Right lobe of liver (tissue), 6 donors: Measurements from ENCODE around the gene HSPB6. TPM values are rescaled to one million over a fixed set of nuclear protein-coding genes. Genes with fewer than 3 reads are reported as not detected.

Source experiments
- ATAC-seq, 4 donors: fragments of 200-7000 bp; cut with Tn5 transposase; one replicate each; pipeline ENCODE4 v1.9.1; 2020; ENCODE audit warnings: mild to moderate bottlenecking in 4 of 4, moderate library complexity in 4 of 4
- DNase-seq, 3 donors: peaks; one replicate each; pipeline ENCODE4 v3.0.0-alpha.2; 2020
- H3K27ac ChIP-seq, 3 donors: fragments of 200-600 bp; one replicate each; pipeline ENCODE4 v1.8.0; 2022
- H3K27me3 ChIP-seq, 2 donors: fragments of 200-600 bp; one replicate each; pipeline ENCODE4 v1.8.0; 2022
- H3K36me3 ChIP-seq, 4 donors: fragments of 200-600 bp; sonication (generic) in 1 of 4; one replicate each; pipeline versions ENCODE4 v1.5.1 to v1.8.0; 2017 to 2022; ENCODE audit warnings: control low read depth in 1 of 4
- H3K4me1 ChIP-seq, 4 donors: fragments of 200-600 bp; sonication (generic) in 1 of 4; one replicate each; pipeline versions ENCODE4 v1.5.1 to v1.8.0; 2017 to 2022; ENCODE audit warnings: control low read depth in 1 of 4
- H3K4me3 ChIP-seq, 3 donors: fragments of 200-600 bp; one replicate each; pipeline ENCODE4 v1.8.0; 2022
- H3K9me3 ChIP-seq, 4 donors: fragments of 200-600 bp; sonication (generic) in 1 of 4; one replicate each; pipeline versions ENCODE4 v1.5.1 to v1.8.0; 2017 to 2022; ENCODE audit warnings: control low read depth in 1 of 4
- POLR2A ChIP-seq: fragments of 450-650 bp; IDR thresholded peaks from one replicate; pipeline ENCODE4 v1.6.1; 2017; ENCODE audit warnings: antibody characterized with exemption, mild to moderate bottlenecking
- WGBS: methylation state at CpG from one replicate; pipeline ENCODE4 v1.1.6; 2018; ENCODE audit warnings: low coverage, low lambda C conversion rate; ENCODE audit not compliant: insufficient coverage; ENCODE audit errors: missing lambda C conversion rate; 5-methylcytosine and 5-hydroxymethylcytosine counted together
- intact Hi-C, 2 donors: fragments of 100-400 bp; cut with DNase I; formaldehyde crosslinking; loops; one replicate each; pipeline versions ENCODE4 v1.11.2 to v1.14.1; 2022
- total RNA-seq, 6 experiments: library from RNA; depleted of rRNA in 2 of 6; stranded (reverse); fragments of >200 nt in 2 of 6; fragmentation: NEBNext Ultra II Directional in 3 of 6; extraction: Animal tissue kit (Norgen Biotek cat#: 25700) in 3 of 6; gene quantifications; one replicate each; pipeline versions ENCODE4 v1.1.0 to v1.2.4, GENCODE V29; 2016 to 2023
- TF ChIP-seq, protein P1 (sequence below), 4 donors: fragments of 200-600 bp in 3 of 4; fragments of 450-650 bp in 1 of 4; IDR thresholded peaks; one replicate each; pipeline versions ENCODE4 v1.5.1 to v1.8.0; 2016 to 2022; ENCODE audit warnings: antibody characterized with exemption in 4 of 4, mild to moderate bottlenecking in 2 of 4
- donor health status: DM: no; HTN: yes; CAD: no.
- donor health status: DM: no; HTN: no; CAD: no.
- donor health status: DM: no; HTN: no; CAD: no.
- donor health status: DM: no; HTN: yes; CAD: no.
- donor health status: DM: no; HTN: yes; CAD: no.

The HSPB6 gene
- total RNA-seq, 6 experiments from 2014 or later: 2.6 to 6.0 (median 4.5) TPM

DNA sequence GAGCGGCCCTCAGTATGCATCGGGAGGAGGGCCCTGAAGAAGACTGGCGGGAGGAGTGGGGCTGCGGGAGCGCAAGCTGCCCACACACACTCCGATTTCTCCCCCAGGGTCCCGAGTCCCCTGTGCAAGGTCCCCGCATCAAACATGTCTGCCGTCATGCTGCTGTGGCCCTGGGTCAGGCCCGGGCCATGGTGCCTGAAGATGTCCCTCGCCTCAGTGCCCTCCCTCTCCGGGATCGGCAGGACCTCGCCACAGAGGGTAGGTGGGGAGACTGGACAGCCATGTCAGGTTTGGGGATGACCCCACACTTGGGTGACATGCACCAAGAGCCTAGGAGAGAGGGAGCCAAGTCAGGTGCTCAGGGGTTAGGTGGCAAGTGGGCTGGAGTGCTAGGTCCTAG lies 34.4 kb downstream of the HSPB6 start:
- no peaks in the 10 kb centered on the region for H3K9me3 ChIP-seq
- ATAC-seq (no peak), DNase-seq (no peak)
- H3K36me3 ChIP-seq: peaks cover 5 to 62% (median 44%) of the 10 kb centered on the region in 4 donors
- intact Hi-C loops: no loop called here
- H3K27ac ChIP-seq: no peak overlapping the region
- TF ChIP-seq, protein P1, sequence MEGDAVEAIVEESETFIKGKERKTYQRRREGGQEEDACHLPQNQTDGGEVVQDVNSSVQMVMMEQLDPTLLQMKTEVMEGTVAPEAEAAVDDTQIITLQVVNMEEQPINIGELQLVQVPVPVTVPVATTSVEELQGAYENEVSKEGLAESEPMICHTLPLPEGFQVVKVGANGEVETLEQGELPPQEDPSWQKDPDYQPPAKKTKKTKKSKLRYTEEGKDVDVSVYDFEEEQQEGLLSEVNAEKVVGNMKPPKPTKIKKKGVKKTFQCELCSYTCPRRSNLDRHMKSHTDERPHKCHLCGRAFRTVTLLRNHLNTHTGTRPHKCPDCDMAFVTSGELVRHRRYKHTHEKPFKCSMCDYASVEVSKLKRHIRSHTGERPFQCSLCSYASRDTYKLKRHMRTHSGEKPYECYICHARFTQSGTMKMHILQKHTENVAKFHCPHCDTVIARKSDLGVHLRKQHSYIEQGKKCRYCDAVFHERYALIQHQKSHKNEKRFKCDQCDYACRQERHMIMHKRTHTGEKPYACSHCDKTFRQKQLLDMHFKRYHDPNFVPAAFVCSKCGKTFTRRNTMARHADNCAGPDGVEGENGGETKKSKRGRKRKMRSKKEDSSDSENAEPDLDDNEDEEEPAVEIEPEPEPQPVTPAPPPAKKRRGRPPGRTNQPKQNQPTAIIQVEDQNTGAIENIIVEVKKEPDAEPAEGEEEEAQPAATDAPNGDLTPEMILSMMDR (IDR thresholded peaks at IDR 0.05): no peak
- TF ChIP-seq POLR2A: no peak
- no peaks in the 10 kb centered on the region for H3K27me3 ChIP-seq
- H3K4me1 ChIP-seq: peaks cover 0 to 13% (median 2%) of the 10 kb centered on the region in 4 donors
- WGBS: 93% methylated on average over 2 of the region's 14 CpGs
- no peak overlapping the region for H3K4me3 ChIP-seq

GRCh38 chr19:35721374-35721773 lies 35.5 kb downstream of the HSPB6 start:
- ATAC-seq: no peak
- TF ChIP-seq, protein P1 (IDR thresholded peaks at IDR 0.05): no peak
- no peak for TF ChIP-seq POLR2A
- DNase-seq: peak in 1 of 3 donors; percentile 13
- 97% methylated on average over 6 of the region's 16 CpGs for WGBS
- Histone ChIP-seq H3K4me3 (no peak overlapping the region), H3K27me3 (no peaks in the 10 kb centered on the region), H3K4me1 (peaks cover 0 to 13% (median 2%) of the 10 kb centered on the region in 4 donors), H3K27ac (no peak overlapping the region), H3K36me3 (peaks cover 0 to 51% (median 36%) of the 10 kb centered on the region in 4 donors), H3K9me3 (no peaks in the 10 kb centered on the region)
- intact Hi-C loops: no loop called here

DNA sequence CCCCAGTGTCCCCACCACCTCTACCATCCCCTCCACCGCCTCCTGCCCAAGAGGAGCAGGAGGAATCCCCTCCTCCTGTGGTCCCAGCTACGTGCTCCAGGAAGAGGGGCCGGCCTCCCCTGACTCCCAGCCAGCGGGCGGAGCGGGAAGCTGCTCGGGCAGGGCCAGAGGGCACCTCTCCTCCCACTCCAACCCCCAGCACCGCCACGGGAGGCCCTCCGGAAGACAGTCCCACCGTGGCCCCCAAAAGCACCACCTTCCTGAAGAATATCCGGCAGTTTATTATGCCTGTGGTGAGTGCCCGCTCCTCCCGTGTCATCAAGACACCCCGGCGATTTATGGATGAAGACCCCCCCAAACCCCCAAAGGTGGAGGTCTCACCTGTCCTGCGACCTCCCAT lies 36.2 kb downstream of the HSPB6 start:
- Histone ChIP-seq H3K36me3 (peaks cover 0 to 43% (median 29%) of the 10 kb centered on the region in 4 donors), H3K4me3 (no peak overlapping the region), H3K27me3 (no peaks in the 10 kb centered on the region), H3K27ac (no peak overlapping the region), H3K4me1 (peaks cover 0 to 18% (median 6%) of the 10 kb centered on the region in 4 donors), H3K9me3 (no peaks in the 10 kb centered on the region)
- TF ChIP-seq, protein P1 (IDR thresholded peaks at IDR 0.05): no peak
- no peak for TF ChIP-seq POLR2A
- ATAC-seq (no peak), DNase-seq (peak; percentile 17 to 55 (median 50))
- WGBS: 94% methylated on average over 11 of the region's 17 CpGs
- intact Hi-C loops: no loop called here

GRCh38 chr19:35720163-35720524 lies 36.7 kb downstream of the HSPB6 start:
- H3K27me3 ChIP-seq: no peaks in the 10 kb centered on the region
- H3K9me3 ChIP-seq: no peaks in the 10 kb centered on the region
- TF ChIP-seq POLR2A: no peak
- TF ChIP-seq, protein P1 (IDR thresholded peaks at IDR 0.05): no peak
- WGBS: 90% methylated on average over 9 of the region's 9 CpGs
- no peak for ATAC-seq
- H3K36me3 ChIP-seq: peaks cover 0 to 38% (median 24%) of the 10 kb centered on the region in 4 donors
- DNase-seq: peak in 1 of 3 donors; percentile 21
- peaks cover 0 to 21% (median 6%) of the 10 kb centered on the region in 4 donors for H3K4me1 ChIP-seq
- H3K4me3 ChIP-seq: no peak overlapping the region
- no peak overlapping the region for H3K27ac ChIP-seq
- intact Hi-C loops: no loop called here
